ENCODE results near the gene PRSS53. TPM values are rescaled to one million over a fixed set of nuclear protein-coding genes. Genes with fewer than 3 reads are reported as not detected.
A peak's percentile ranks its signal among the peaks of the same experiment; 100 is the strongest.

The PRSS53 gene
- total RNA-seq, 1 experiment from 2014 or later: 3.8 TPM

DNA sequence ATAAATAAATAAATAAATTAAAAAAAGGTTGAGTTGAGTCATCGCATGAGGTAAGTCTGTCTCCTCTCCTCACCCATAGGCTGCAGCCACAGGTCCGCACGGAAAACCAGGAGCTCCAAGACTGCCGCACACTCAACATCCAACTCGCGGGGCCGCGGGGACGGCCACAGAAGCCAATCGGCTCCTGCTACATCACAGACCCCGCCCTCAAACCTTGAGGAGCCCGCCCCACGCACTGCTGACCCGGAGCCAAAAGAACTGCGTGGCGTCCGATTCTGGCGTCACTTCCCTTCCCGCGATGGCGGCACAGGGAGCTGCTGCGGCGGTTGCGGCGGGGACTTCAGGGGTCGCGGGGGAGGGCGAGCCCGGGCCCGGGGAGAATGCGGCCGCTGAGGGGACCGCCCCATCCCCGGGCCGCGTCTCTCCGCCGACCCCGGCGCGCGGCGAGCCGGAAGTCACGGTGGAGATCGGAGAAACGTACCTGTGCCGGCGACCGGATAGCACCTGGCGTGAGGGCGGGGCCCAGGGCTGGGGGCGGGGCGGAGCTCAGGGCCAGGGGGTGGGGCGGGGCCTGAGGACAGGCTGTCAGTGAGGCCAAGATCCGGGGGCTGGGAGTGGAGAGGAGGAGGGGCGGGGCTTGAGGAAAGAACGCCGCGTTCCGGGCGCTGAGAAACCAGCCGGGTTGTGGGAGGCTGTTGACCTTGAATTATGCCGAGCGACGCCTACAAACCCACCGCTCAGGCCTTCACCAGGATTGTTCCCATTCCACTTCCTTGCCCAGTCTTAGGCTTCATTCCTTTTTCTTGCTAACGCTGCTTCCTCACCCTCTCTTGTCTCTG lies 28.9 kb upstream of the PRSS53 start, which contains the start of gene KAT8:
Gene KAT8 (plus strand): TSS at position 281 of the 839 bp plus-strand sequence. CDS start 18 bp downstream, at position 299.
- DNase-seq (peak; percentile 96), ATAC-seq (peak; percentile 95)
- Histone ChIP-seq H3F3A (ENCODE audit: low read length, unreplicated experiment) (no peaks in the 10 kb centered on the region), H3K9me2 (replicated peaks; ENCODE audit: low read length) (no peaks in the 10 kb centered on the region), H3K9me3 (ENCODE audit: low read length) (no peaks in the 10 kb centered on the region), H3K4me1 (ENCODE audit: insufficient read depth, low read length) (peaks cover 15% of the 10 kb centered on the region), H3K9ac (ENCODE audit: low read length) (peak within 1 kb of the TSS; percentile 81), H3K4me2 (ENCODE audit: low read length) (peak within 1 kb of the TSS; percentile 97), H3K27me3 (ENCODE audit: low read length) (no peaks in the 10 kb centered on the region), H3K79me2 (ENCODE audit: low read length) (peaks cover 22% of the 10 kb centered on the region), H3K27ac (ENCODE audit: low read length) (peak within 1 kb of the TSS; percentile 74), H3K4me3 (ENCODE audit: low read length) (peak within 1 kb of the TSS; percentile 92), H2AFZ (ENCODE audit: low read length) (0 out of 2 replicates have a peak within 1 kb of the TSS, but pooled peaks have one; percentile 57), H3K36me3 (ENCODE audit: low read depth, low read length) (peaks cover 7% of the 10 kb centered on the region), H4K20me1 (ENCODE audit: low read length) (no peaks in the 10 kb centered on the region; the same call in 1 of the 2 replicates)
- CTCF ChIA-PET: interaction anchor here (1.4 kb wide), 1 partner anchor 25 kb away, joined by 26 read pairs; no protein-coding TSS in a partner anchor
- intact Hi-C loops (cut with micrococcal nuclease): loop anchor here (2.0 kb wide), 1 partner anchor 25 kb away; no protein-coding TSS in a partner anchor
- TF ChIP-seq, protein P1, sequence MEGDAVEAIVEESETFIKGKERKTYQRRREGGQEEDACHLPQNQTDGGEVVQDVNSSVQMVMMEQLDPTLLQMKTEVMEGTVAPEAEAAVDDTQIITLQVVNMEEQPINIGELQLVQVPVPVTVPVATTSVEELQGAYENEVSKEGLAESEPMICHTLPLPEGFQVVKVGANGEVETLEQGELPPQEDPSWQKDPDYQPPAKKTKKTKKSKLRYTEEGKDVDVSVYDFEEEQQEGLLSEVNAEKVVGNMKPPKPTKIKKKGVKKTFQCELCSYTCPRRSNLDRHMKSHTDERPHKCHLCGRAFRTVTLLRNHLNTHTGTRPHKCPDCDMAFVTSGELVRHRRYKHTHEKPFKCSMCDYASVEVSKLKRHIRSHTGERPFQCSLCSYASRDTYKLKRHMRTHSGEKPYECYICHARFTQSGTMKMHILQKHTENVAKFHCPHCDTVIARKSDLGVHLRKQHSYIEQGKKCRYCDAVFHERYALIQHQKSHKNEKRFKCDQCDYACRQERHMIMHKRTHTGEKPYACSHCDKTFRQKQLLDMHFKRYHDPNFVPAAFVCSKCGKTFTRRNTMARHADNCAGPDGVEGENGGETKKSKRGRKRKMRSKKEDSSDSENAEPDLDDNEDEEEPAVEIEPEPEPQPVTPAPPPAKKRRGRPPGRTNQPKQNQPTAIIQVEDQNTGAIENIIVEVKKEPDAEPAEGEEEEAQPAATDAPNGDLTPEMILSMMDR (conservative IDR thresholded peaks at IDR 0.05; ENCODE audit: low read depth, low read length): no peak
- TF ChIP-seq EZH2 (IDR thresholded peaks at IDR 0.05; ENCODE audit: low read length, unreplicated experiment) (no peak), EZH2phosphoT487 (IDR thresholded peaks at IDR 0.05; ENCODE audit: borderline replicate concordance, low read length) (no peak)
- TSS peak; percentile 61 for BruUV-seq (replicated peaks)
- POLR2A ChIA-PET (ENCODE audit: unreplicated experiment): interaction anchor here (0.5 to 1.4 kb wide), 8 partner anchors 11 to 741 kb away, joined by 3 to 11 read pairs (median 4); partner anchors contain the start of gene PRSS8

DNA sequence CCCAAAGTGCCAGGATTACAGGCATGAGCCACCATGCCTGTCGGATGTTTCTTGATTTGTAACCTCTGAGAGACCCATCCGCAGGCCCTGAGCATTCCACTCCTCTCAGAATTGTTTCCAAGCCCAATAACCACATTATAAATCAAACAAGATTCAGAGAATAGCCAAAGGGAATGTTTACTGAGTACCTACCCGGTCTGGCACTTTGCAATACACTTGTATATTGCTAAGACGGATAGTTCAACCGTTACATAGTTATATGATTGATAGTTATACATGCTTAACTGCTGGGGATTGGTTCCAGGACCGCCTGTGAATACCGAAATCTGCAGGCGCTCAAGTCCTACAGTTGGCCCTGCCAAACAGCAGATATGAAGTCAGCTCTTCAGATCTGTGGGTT lies 25.7 kb upstream of the PRSS53 start:
- Histone ChIP-seq H2AFZ (ENCODE audit: low read length) (no peak overlapping the region), H3F3A (ENCODE audit: low read length, unreplicated experiment) (no peaks in the 10 kb centered on the region), H3K9ac (ENCODE audit: low read length) (no peak overlapping the region), H3K27ac (ENCODE audit: low read length) (no peak overlapping the region), H3K4me3 (ENCODE audit: low read length) (no peak overlapping the region), H3K79me2 (ENCODE audit: low read length) (peaks cover 27% of the 10 kb centered on the region), H3K4me1 (ENCODE audit: insufficient read depth, low read length) (peaks cover 21% of the 10 kb centered on the region), H3K27me3 (ENCODE audit: low read length) (no peaks in the 10 kb centered on the region), H3K36me3 (ENCODE audit: low read depth, low read length) (peaks cover 9% of the 10 kb centered on the region; the same call in 1 of the 2 replicates), H4K20me1 (ENCODE audit: low read length) (no peaks in the 10 kb centered on the region; the same call in 1 of the 2 replicates), H3K9me3 (ENCODE audit: low read length) (no peaks in the 10 kb centered on the region), H3K4me2 (ENCODE audit: low read length) (no peak overlapping the region), H3K9me2 (replicated peaks; ENCODE audit: low read length) (no peaks in the 10 kb centered on the region)
- TF ChIP-seq, protein P1 (conservative IDR thresholded peaks at IDR 0.05; ENCODE audit: low read depth, low read length): no peak
- no peak for TF ChIP-seq EZH2 (IDR thresholded peaks at IDR 0.05; ENCODE audit: low read length, unreplicated experiment)
- no peak for TF ChIP-seq EZH2phosphoT487 (IDR thresholded peaks at IDR 0.05; ENCODE audit: borderline replicate concordance, low read length)
- intact Hi-C loops (cut with micrococcal nuclease): no loop called here
- no peak for ATAC-seq
- ChIA-PET POLR2A (ENCODE audit: unreplicated experiment) (interaction anchor here (0.7 kb wide), 1 partner anchor 607 kb away, joined by 4 read pairs; no protein-coding TSS in a partner anchor), CTCF (interaction anchor here (1.7 kb wide), 1 partner anchor 28 kb away, joined by 5 read pairs; no protein-coding TSS in a partner anchor)
- no TSS peak for BruUV-seq (replicated peaks)
- no peak for DNase-seq
